GDM1 (cell line): Measurements from ENCODE around the gene TENM4.

Experiments
- DNase-seq: peaks from one replicate; lab custom pipeline; 2025; lab: John Stamatoyannopoulos, UW

The TENM4 gene

DNA sequence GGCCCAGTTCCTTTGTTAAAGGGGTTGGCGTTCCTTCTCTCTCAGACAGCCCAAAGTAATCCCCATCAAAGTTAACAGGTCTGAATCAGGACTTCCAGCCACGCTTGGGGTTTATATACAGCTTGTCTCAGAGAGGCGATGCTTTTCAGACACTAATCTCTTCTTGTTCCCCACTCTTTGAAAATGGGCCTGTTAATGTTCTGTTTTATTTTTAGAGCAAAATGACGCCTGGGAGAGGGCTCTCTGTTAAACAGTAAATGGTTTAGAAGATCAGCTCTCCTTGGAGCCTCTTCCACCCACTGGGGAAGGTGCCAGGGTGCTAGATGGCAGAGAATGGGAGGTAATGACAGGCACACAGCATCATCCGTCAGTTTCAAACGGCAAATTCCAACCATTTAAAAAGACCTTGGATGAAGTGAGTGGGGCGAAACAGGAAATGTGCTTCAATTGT lies 630.2 kb downstream of the TENM4 start:
- no peak for DNase-seq

DNA sequence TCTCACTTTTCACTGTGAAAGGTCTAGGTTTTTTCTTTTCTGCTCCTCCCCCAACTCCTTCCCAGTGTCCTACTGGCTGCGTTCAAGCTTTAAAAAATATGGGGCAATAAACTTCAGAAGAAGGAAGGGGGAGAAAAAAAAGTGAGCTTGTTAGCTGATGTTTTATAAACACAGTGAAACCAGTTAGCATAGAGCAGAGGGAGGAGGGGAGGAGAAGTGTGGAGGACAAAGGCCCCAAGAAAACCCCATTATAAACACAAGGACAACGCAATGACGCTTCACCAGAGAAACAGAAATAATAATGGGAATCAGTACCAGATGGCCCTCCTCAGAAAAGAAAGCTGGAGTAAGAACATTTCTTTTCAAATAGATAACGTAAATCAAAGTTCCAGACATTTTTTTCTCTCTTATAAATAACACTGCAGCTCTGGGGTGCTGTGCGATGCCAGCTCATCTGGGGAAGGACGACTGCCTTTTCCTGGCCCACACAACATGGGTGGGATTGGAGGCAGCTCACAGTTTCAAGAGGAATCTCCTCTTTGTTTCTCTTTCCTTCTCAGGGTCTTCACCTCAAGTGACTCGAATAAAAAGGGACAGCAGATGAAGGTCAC lies 630.8 kb downstream of the TENM4 start:
- DNase-seq = no peak

- no peak for DNase-seq
Measured at GRCh38 chr11:78808923-78809322, 631.9 kb downstream of the TENM4 start.

GRCh38 chr11:78807351-78807750 lies 633.5 kb downstream of the TENM4 start:
- DNase-seq = no peak

DNA sequence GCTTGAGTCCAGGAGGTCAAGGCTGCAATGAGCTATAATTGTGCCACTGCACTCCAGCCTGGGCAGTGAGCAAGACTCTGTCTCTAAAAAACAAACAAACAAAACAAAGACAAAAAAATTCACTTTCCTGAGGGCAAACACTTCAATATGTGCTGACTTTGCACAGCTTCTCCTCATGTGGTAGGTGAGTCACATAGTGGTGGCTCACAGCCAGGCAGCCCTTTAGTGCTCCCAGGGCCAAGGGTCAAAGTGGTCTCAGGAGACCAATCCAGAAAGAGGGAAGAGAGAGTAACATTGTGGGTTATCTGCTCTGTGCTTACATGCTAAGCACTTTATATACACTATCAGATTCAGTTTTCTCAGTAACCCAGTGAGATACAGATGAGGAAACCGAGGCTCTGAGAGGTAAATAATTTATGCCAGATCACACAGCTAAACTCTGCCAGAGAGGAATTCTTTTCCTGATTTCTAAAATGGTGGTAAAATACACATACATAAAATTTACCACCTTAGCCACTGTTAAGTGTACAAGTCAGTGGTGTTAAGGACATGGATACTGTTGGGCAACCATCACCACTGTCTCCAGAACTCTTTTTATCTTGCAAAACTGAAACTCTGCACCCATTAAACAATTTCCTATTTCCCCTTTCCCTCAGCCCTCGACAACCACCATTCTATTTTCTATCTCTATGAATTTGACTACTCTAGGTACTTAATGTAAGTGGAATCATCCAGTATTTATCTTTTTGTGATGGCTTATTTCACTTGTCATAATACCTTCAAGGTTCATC lies 634.4 kb downstream of the TENM4 start:
- DNase-seq = no peak

DNA sequence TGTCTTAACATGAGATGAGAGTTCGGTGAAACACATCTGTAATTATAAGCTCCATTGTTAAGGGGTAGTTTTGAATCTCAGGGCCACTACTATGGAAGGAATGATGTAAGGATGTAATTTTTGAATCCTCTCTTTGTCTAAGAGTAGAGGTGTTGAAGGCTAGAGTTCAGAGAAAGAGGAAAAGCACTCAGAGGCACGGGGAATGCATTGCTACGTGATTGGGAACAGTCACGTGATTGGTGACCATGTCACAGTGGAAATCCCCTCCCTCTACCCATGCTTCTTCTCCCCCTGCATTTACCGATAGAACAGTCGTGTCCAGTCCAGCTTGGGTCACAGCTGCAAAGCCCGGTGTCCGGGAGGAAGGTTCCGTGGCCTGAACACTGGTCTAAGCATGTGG lies 635.8 kb downstream of the TENM4 start:
- no peak for DNase-seq

- DNase-seq = no peak
Measured at GRCh38 chr11:78803995-78804394, 636.8 kb downstream of the TENM4 start.

DNA sequence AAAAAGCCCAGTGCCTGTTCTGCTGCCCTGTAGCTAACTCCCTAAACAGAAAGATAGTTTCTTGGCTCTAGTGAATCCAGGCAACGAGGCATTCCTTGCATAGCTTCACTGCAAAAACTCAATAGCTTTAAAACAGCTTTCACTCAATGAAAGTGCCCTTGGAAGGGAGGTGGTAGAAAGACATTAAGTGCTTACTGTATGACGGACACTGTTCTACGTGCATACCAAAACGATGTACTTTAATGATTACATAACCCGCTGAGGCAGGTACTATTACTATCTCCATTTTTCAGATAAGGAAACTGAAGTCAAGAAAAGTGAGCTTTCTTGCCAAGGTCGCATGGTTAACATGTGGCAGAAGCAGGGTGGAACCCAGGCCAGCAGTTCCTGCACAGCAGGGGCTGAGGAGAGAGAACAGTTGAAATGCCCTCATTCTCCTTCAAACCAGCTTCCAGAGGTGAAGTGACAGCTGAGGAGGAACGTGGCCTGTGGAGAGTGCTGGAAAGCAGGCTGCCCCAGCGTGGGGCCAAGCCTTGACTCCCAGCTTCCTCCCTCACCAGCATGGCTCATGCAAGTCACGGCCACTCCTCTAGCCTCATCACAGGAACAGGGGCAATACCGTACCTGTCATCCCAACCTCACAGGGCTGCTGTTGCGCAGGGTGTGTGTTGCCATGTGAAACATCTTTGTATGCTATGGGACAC lies 638.6 kb downstream of the TENM4 start:
- DNase-seq = no peak

DNA sequence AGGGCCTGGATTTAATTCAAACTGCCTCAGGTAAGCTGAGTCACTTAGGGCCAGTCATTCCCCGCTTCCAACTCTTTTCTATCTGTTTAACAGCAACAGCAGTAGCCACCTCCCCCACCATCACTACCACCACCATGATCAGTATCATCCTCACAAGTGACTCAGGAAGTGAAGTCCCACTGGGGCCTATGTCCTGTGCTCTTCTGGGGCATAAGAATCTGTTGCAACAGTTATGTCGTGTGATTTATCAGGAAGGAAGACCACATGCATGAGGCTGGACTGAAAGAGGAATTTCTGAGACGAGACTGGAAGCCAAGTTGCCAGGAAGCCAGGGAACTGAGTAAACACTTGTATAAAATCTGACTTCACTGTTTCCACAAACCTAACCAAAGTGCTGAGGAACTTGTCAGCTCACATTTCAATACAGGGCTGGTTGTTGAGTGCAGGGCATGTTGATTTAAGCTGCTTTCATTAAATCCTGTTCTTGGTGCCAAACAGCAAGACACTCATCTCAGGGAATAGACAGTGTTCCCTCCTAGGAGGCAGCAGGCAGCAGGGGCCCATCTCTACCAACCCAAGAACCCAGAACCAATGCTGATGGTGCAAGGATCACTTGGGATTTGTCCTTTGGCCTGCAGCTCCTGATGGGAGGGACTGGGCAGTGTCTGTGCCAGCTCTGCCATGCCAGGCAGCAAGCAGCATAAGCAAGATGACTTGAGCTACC lies 639.5 kb downstream of the TENM4 start:
- DNase-seq = no peak

DNA sequence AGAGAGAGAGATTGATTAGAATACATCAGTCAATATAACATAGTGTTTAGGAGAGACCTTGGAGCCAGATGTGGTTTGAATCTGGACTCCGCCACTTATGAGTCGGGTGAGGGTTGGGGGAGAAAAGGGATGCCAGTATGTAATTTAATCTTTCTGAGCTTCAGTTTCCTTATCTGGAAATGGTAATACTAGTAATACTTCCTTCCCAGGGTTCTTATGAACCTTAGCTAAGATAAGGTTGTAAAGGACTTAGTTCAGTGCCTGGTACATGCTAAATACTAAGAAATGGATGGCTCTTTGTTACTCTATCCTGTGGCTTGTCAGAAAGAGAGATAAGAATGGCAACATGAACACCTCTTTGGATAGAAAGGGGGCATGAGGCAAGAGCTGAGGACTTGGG lies 640.1 kb downstream of the TENM4 start:
- DNase-seq = no peak

GRCh38 chr11:78800096-78800690 lies 640.6 kb downstream of the TENM4 start:
- DNase-seq = no peak

DNA sequence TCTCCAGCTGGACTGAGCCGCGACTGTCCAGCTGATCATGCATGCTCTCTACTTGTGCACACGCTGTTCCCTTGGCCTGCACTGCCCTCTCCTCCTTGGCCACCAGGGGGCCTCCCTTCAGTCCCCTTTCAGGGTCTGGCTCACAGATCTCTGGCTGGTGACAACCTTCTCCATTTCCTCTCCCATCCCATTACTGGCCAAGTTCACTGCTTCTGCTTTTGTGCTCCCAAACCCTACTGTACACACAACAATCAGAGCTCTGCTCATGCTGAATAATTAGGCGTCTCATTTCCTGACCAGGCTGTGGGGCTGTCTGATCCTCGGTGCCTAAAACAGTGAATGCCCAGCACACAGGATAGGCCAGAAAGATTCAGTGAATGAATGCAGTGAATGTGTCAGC lies 642.2 kb downstream of the TENM4 start:
- peak; percentile 11 for DNase-seq

GRCh38 chr11:78797559-78797958 lies 643.3 kb downstream of the TENM4 start:
- DNase-seq = no peak

GRCh38 chr11:78796956-78797355 lies 643.9 kb downstream of the TENM4 start:
- DNase-seq = no peak

- DNase-seq = no peak
Measured at GRCh38 chr11:78795621-78796261, 645.1 kb downstream of the TENM4 start.

DNA sequence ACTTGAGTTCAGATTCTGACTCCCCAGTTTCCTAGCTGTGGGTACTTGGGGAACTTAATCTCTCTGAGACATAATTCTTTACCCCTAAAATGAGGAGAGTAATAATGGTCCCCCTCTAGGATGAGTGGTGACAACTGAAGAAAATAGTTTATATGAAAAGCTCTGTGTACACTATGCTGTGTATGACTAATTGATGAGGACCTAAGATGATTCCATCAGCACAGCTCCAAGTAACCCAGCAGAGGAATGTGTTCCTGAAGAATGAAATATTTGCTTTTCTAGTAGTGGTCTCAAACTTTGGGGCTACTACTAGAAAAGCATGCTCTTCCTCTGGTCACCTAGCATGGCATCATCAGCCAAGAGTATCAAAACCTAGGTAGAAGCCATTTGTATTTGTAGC lies 648.9 kb downstream of the TENM4 start:
- no peak for DNase-seq

DNA sequence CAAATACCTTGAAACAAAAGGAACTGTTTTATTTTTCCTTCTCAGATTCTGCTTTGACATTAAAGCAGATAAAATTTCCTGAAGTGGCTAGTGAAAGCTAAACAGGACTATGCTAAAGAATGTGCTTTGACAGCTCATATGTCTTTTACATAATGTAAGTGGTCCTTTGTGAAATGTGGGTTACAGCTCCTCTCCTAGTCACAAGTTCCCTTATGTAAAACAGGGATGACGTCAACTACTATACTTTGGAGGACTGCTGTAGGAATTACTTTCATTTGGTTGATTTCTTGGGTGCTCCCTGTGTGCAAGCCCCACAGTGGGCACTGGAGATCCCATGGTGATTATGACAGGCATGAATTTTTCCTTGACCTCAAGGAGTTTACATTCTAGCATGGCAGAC lies 649.6 kb downstream of the TENM4 start:
- DNase-seq = no peak

DNA sequence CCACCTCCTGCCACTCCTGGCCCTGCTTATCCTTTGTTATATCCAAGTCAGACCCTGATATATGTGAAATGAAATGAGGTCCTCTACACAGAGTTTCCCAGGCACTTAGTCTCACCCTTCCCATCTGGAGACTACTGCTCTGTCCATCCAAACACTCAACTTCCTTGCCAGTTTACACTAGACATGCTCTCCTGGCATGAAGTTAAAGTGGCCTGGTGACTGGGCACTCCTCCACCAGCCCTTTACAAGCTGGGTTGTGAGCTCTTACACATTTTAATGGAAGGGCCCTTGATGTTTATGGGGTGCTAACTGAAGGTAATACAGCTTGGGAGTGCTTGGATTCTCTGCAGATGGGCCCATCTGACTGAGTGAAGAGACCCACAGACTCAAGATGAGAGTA lies 650.0 kb downstream of the TENM4 start:
- no peak for DNase-seq

DNA sequence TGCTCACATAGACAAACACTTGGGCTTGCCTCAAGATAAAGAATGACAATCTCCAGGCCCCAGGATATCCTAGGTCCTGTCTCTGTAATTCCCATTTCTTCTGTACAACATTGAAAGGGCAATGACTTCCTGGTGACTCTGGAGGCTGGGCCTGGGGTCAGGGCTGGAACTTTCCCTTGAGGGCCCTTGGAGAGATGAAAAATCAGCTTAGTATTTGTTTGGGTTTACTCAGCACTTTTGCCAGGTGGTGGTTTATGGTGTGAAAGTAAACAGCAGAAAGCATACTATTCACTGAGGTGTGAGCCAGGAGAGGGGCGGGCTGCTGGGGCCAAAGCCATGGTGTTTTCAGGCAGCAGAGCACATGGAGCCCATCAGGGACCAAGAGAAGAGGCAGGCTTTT lies 651.5 kb downstream of the TENM4 start:
- DNase-seq = no peak

DNA sequence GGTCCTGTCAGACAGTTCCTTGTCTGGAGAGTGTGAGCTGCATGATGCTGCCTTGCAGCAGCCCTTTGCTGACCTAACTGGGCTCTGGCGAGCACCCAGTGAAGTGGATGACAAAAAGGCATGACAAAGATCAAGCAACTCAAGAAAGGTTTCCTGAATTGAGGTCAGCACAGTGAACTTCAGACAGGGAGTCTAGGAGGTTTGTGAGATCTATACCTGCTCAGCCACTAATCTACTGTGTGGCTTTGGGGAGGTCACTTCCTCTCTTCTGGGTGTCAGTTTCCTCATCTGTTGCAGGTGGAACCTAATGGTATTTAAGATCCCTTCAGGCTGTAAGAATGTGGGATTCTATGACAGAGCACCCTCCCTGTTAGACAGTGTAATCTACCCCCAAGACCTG lies 652.3 kb downstream of the TENM4 start:
- DNase-seq = no peak

GRCh38 chr11:78787696-78788095 lies 653.1 kb downstream of the TENM4 start:
- no peak for DNase-seq

- no peak for DNase-seq
Measured at GRCh38 chr11:78786746-78787145, 654.1 kb downstream of the TENM4 start.
